ENCODE data around the gene PRKG1. TPM values are rescaled to one million over a fixed set of nuclear protein-coding genes. Genes with fewer than 3 reads are reported as not detected.

The PRKG1 gene
- total and polyA plus RNA-seq, 2 of the 8 experiments (the other 6 are each of a cell fraction or from before 2014, with no cell fraction given), result 4.2 to 15.2 TPM

DNA sequence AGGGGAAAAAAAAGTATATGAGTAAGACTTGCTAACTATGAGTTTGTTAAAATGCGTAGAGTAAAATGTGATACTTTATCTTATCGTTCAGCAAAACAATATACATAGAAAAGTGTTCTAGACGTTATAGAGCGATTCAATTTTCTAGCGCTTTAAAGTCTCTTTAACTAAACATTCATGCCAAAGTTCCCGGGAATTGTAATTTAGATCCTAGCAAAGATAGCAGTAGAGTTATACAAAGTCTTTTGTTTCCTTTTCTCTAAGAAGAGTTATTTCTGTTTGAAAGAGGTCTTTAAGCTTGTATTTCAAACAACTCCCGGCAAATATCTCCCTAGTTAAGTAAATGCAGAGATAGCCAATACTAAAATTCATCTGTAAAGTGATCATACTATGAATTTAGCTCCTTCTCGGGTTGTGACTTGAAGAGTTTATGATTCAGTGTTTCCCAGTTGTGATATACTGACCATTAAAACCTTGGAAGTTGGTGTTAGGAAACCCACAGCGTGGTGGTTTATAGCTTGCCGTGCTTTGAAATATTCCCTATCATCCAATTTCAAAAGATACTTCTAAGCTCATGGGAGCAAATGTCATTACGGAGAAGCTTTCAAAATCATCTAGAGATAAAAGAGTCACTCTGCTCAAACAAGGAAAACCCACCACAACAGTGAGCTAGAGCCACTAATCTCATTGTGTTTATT lies 453.4 kb downstream of the PRKG1 start (continued):
- TF ChIP-seq CTBP2 (IDR thresholded peaks at IDR 0.05; ENCODE audit: borderline replicate concordance, insufficient read depth, insufficient read length, low read length) (no peak), JUN (IDR thresholded peaks at IDR 0.05; ENCODE audit: low read depth, low read length) (no peak), ASH2L (IDR thresholded peaks at IDR 0.05; ENCODE audit: low read length) (no peak), SP2 (IDR thresholded peaks at IDR 0.05; ENCODE audit: low read length) (no peak), TCF12 (IDR thresholded peaks at IDR 0.05; ENCODE audit: low read depth, low read length) (no peak)

Data from H1 (cell line).